NB4 (cell line): ENCODE data around the gene CEP250.

Source experiments
- MYC ChIP-seq: IDR thresholded peaks from 2 replicates; pipeline ENCODE4 v1.6.1; 2011; ENCODE audit warnings: low read depth, low read length
- POLR2A ChIP-seq: IDR thresholded peaks from 2 replicates; pipeline ENCODE4 v1.6.1; 2011; ENCODE audit warnings: mild to moderate bottlenecking; ENCODE audit not compliant: insufficient read length; ENCODE audit errors: extremely low read depth
- TF ChIP-seq, protein P1 (sequence below): IDR thresholded peaks from one replicate; pipeline ENCODE4 v1.5.1; 2012; ENCODE audit warnings: low read depth, low read length
- TF ChIP-seq, protein P2 (sequence below): IDR thresholded peaks from 2 replicates; pipeline ENCODE4 v1.6.1; 2011; ENCODE audit warnings: low read depth, low read length

DNA sequence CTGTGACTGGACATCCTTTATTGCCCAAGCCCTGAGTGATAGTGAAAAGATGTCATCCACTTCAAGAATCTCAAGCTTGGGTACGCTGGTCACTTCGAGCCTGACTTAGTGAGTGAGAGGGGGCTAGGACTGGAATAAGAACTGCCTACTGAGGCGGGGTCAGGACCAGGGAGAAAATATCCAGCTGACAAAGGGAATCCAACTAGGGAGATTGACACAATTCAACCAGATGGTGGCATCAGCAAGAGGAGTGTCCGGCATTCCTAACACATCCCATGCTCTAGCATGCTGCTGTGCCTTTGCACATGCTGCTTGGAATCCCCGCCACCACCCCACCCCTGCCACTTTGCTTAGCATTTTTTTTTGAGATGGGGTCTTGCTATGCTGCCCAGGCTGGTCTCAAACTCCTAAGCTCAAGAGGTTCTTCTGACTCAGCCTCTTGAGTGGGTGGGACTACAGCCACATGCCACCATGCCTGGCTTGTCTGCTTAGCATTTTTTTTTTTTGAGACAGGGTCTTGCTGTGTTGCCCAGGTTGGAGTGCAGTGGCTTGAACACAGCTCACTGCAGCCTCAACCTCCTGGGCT lies 6.5 kb upstream of the CEP250 start:
- TF ChIP-seq POLR2A: no peak
- TF ChIP-seq, protein P1, sequence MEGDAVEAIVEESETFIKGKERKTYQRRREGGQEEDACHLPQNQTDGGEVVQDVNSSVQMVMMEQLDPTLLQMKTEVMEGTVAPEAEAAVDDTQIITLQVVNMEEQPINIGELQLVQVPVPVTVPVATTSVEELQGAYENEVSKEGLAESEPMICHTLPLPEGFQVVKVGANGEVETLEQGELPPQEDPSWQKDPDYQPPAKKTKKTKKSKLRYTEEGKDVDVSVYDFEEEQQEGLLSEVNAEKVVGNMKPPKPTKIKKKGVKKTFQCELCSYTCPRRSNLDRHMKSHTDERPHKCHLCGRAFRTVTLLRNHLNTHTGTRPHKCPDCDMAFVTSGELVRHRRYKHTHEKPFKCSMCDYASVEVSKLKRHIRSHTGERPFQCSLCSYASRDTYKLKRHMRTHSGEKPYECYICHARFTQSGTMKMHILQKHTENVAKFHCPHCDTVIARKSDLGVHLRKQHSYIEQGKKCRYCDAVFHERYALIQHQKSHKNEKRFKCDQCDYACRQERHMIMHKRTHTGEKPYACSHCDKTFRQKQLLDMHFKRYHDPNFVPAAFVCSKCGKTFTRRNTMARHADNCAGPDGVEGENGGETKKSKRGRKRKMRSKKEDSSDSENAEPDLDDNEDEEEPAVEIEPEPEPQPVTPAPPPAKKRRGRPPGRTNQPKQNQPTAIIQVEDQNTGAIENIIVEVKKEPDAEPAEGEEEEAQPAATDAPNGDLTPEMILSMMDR: no peak
- no peak for TF ChIP-seq MYC
- TF ChIP-seq, protein P2, sequence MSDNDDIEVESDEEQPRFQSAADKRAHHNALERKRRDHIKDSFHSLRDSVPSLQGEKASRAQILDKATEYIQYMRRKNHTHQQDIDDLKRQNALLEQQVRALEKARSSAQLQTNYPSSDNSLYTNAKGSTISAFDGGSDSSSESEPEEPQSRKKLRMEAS: no peak
